ENCODE results near the gene MORN1.

MORN1 gene

DNA sequence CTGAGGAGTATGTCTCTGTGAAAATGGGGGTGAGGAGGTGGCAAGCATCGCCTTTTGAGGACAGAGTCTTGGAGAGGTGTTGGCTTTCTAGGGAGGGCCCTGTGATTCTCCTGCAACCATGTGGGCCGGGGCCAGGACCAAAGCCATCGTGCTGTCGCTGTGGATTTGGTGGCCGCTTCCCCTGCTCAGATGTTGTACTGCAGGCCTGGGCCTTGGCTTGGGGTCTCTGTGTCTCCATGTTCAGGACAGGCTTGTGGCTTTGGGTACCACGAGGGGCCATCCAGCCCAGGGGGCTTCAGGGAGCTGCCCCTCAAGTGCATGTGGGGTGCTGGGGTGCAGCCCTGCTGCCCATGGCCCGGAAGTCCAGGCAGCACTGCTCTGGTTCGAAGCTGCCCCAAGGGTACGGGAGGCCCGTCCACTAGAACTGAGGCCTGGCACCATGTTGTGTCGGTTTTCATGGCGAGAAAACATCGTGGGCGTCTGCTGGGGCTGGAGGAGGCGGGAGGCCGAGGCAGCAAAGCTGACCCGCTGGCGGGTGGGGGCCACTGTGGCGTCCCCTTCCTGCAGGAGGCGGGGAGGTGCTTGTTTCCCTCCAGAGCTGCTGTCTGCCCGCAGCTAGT lies 107.9 kb downstream of the MORN1 start:
- no peak for TF ChIP-seq CTCF (IDR thresholded peaks at IDR 0.05; ENCODE audit: low read depth, low read length)
- H3K4me3 ChIP-seq (ENCODE audit: low read depth, low read length), result no peak overlapping the region

- TF ChIP-seq CTCF (IDR thresholded peaks at IDR 0.05; ENCODE audit: low read depth, low read length), result no peak
- no peak overlapping the region for H3K4me3 ChIP-seq (ENCODE audit: low read depth, low read length)
These were observed 108.6 kb downstream of the MORN1 start for GRCh38 chr1:2282556-2283270.

- no peak for TF ChIP-seq CTCF (IDR thresholded peaks at IDR 0.05; ENCODE audit: low read depth, low read length)
- H3K4me3 ChIP-seq (ENCODE audit: low read depth, low read length), result no peak overlapping the region
These were observed 111.5 kb downstream of the MORN1 start for GRCh38 chr1:2279817-2280216.

DNA sequence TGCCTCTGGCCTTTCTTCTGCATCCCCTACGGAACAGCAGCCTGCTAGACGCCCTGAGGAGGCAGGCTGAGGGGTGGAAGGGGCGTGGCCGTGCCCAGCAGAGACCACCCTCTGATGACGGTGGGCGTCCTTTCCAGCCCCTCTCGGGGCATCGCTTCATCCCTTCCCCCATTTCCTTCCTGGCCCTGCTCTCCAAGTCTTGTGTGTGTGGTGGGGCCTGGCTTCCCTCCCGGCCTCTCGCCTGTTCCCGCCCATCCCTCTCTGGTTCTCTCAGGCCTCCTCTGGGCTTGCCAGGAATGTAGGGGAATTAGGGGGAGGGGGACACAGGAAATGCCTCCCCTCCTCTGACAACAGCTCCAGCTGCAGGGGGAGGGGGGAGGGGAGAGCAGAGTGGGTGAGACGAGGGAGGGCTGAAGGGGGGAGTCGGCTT lies 112.1 kb downstream of the MORN1 start:
- H3K4me3 ChIP-seq (ENCODE audit: low read depth, low read length), result no peak overlapping the region; the same call in 1 of the 2 replicates
- no peak for TF ChIP-seq CTCF (IDR thresholded peaks at IDR 0.05; ENCODE audit: low read depth, low read length)

DNA sequence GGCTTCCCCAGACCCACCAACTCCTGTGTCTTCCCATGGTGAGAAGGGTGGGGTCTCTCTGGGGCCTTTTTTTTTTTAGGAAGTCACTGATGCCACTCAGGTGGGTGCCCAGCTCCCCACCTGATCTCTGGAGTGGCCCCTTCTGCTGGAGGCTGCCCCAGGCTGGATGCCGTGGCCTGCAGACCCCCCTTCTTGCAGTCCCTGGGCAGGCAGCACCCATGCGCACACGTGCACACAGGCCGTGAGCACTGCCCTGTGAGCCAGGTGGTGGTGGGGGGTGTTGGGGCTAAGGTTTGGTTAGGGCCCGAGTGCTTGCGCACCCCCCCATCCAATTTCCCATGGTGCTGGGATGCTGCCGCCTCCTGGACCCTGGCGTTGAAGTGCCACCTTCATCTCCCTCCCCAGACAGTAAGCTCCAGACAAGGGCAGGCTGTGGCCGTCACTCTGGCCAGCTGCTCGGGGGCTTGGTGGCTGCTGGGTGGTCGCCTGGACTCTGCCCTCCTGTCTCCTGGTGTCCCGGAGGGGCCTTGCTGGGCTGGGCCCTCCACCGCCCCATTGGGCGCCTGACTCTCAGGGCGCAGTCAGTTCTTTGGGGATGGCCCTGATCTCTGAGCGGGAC lies 112.7 kb downstream of the MORN1 start:
- no peak for TF ChIP-seq CTCF (IDR thresholded peaks at IDR 0.05; ENCODE audit: low read depth, low read length)
- H3K4me3 ChIP-seq (ENCODE audit: low read depth, low read length), result no peak overlapping the region; the same call in 1 of the 2 replicates

DNA sequence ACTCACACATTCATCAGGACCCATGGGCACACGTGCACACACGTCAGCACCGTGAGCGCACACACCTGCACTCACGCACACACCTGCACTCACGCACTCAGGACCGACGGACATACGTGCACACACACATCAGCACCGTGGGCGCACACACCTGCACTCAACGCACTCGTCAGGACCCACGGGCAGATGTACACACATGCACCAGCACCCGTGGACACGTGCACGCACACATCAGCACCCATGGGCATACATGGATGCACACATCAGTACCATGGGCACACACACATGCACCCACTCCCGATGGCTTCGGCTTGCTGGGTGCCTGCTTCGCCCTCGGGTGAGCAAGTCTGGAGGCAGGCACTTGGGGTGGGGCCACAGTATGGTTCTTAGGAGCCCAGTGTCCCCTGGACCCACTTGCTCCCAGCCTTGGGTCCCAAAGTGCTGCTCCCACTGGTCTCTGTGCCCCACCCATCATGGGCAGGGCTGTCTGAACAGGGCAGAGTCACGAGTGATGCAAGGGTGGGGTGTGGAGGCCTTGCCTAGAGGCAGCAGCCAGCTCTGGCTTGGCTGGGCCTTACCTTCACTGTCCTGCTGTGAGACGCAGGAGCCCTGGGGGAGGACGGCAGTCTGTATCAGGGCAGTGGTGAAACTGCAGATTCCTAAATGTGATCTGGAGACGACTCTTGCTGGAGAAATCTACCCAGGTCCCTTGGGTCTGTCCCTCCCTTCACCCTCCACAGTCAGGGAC lies 113.4 kb downstream of the MORN1 start:
- H3K4me3 ChIP-seq (ENCODE audit: low read depth, low read length), result no peak overlapping the region
- no peak for TF ChIP-seq CTCF (IDR thresholded peaks at IDR 0.05; ENCODE audit: low read depth, low read length)
